Measurements from ENCODE around the gene DDC.

DNA sequence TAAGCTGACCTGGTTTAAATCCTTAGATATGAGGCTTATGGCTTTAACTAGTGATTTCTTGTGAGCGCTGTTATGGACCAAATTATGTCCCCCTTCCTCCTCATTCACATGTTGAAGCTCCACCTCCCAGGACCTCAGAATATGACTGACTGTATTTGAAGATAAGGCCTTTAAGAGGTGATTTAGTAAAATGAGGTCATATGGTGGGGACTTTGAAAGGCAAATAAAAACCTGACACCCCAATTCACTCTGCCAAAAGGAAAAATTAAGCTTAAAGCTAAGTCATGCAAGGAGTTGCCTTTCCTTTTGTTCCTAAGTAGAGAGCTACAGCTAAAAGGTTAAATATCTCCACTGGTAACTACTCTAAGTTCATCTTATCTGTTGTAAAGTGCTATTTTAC lies 78.7 kb downstream of the DDC start:
- no peak for TF ChIP-seq POLR2A (IDR thresholded peaks at IDR 0.05)
- no peak for TF ChIP-seq POLR2AphosphoS5 (IDR thresholded peaks at IDR 0.05)
